MM.1S (cell line): ENCODE data around the gene CALU.

Experiments
- DNase-seq: peaks from one replicate; pipeline ENCODE4 v3.0.0-alpha.2; 2015
- H2AFZ ChIP-seq: fragments of 300-600 bp; sonication (generic); 2 replicates; pipeline ENCODE4 v1.6.0; 2016; ENCODE audit warnings: antibody characterized with exemption, low read length
- H3F3A ChIP-seq: fragments of 300-600 bp; sonication (generic); 2 replicates; pipeline ENCODE4 v1.6.1; 2016; ENCODE audit warnings: mild to moderate bottlenecking, antibody characterized with exemption, low read length, moderate library complexity, mixed read lengths; ENCODE audit not compliant: insufficient read depth
- H3K27ac ChIP-seq: fragments of 300-600 bp; sonication (generic); 2 replicates; pipeline ENCODE4 v1.5.1; 2016; ENCODE audit warnings: mild to moderate bottlenecking, low read length
- H3K27me3 ChIP-seq: fragments of 300-600 bp; sonication (generic); replicated peaks from 2 replicates; pipeline ENCODE4 v1.6.0; 2016; ENCODE audit warnings: low read length; ENCODE audit not compliant: insufficient read depth
- H3K36me3 ChIP-seq: fragments of 300-600 bp; sonication (generic); replicated peaks from 2 replicates; pipeline ENCODE4 v1.6.1; 2016; ENCODE audit warnings: mild to moderate bottlenecking, low read length, mixed read lengths; ENCODE audit not compliant: insufficient read depth
- H3K4me1 ChIP-seq: fragments of 300-600 bp; sonication (generic); 2 replicates; pipeline ENCODE4 v1.6.1; 2016; ENCODE audit warnings: low read length, mixed read lengths
- H3K4me2 ChIP-seq: fragments of 300-600 bp; sonication (generic); 2 replicates; pipeline ENCODE4 v1.6.0; 2016; ENCODE audit warnings: low read depth, low read length
- H3K4me3 ChIP-seq: fragments of 300-600 bp; sonication (generic); 2 replicates; pipeline ENCODE4 v1.5.1; 2016; ENCODE audit warnings: low read length, mixed read lengths
- H3K79me2 ChIP-seq: fragments of 300-600 bp; sonication (generic); 2 replicates; pipeline ENCODE4 v1.6.1; 2016; ENCODE audit warnings: mixed run types, low read length, mixed read lengths
- H3K9ac ChIP-seq: fragments of 300-600 bp; sonication (generic); 2 replicates; pipeline ENCODE4 v1.6.1; 2016; ENCODE audit warnings: low read length, mixed read lengths
- H3K9me2 ChIP-seq: fragments of 300-600 bp; sonication (generic); replicated peaks from 2 replicates; pipeline ENCODE4 v1.6.1; 2016; ENCODE audit warnings: mild to moderate bottlenecking, low read length, mixed read lengths; ENCODE audit not compliant: insufficient read depth
- H3K9me3 ChIP-seq: fragments of 300-600 bp; sonication (generic); replicated peaks from 2 replicates; pipeline ENCODE4 v1.6.1; 2016; ENCODE audit warnings: mild to moderate bottlenecking, low read length, mixed read lengths; ENCODE audit not compliant: insufficient read depth
- H4K20me1 ChIP-seq: fragments of 300-600 bp; sonication (generic); 2 replicates; pipeline ENCODE4 v1.6.1; 2016; ENCODE audit warnings: mild to moderate bottlenecking, low read length, moderate library complexity, mixed read lengths; ENCODE audit not compliant: insufficient read depth
- CTCF ChIP-seq: fragments of 300-600 bp; sonication (generic); IDR thresholded peaks from 2 replicates; pipeline ENCODE4 v1.5.1; 2016; ENCODE audit warnings: antibody characterized with exemption, low read length, mixed read lengths
- EZH2 ChIP-seq: fragments of 300-600 bp; sonication (generic); optimal IDR thresholded peaks from 2 replicates; pipeline ENCODE3; 2017; ENCODE audit warnings: low read depth, mild to moderate bottlenecking, antibody characterized with exemption, low read length, mixed read lengths
- EZH2phosphoT487 ChIP-seq: fragments of 300-600 bp; sonication (generic); IDR thresholded peaks from 2 replicates; pipeline ENCODE4 v1.6.1; 2018; ENCODE audit warnings: antibody characterized with exemption, low read length

Gene CALU

GRCh38 chr7:128739990-128740682, 977 bp downstream of the CALU start:
- Histone ChIP-seq H3K9me2 (no peaks in the 10 kb centered on the region), H3K4me3 (peak overlapping the region; percentile 94), H3K9me3 (no peaks in the 10 kb centered on the region), H3K27me3 (no peaks in the 10 kb centered on the region), H3K9ac (peak overlapping the region; percentile 91), H3K36me3 (no peaks in the 10 kb centered on the region), H3K4me2 (peak overlapping the region; percentile 68), H3K79me2 (peaks cover 60% of the 10 kb centered on the region), H2AFZ (peak overlapping the region; percentile 78), H3K4me1 (peaks cover 16% of the 10 kb centered on the region), H3F3A (peaks cover 4% of the 10 kb centered on the region; the same call in 1 of the 2 replicates), H3K27ac (peak overlapping the region; percentile 55; the same call in 1 of the 2 replicates), H4K20me1 (peaks cover 36% of the 10 kb centered on the region)
- TF ChIP-seq EZH2 (no peak), EZH2phosphoT487 (no peak), CTCF (no peak)
- DNase-seq, result no peak

- DNase-seq, result no peak
- H3K9me2 ChIP-seq, result no peaks in the 10 kb centered on the region
- H3K9me3 ChIP-seq, result no peaks in the 10 kb centered on the region
- no peak overlapping the region for H3K27ac ChIP-seq
- no peak for TF ChIP-seq CTCF
- TF ChIP-seq EZH2, result no peak
- no peak for TF ChIP-seq EZH2phosphoT487
- H3K4me2 ChIP-seq, result peak overlapping the region; percentile 68
- peaks cover 4% of the 10 kb centered on the region; the same call in 1 of the 2 replicates for H3F3A ChIP-seq
- H3K79me2 ChIP-seq, result peaks cover 69% of the 10 kb centered on the region
- H2AFZ ChIP-seq, result no peak overlapping the region
- H3K4me1 ChIP-seq, result peaks cover 16% of the 10 kb centered on the region
- H4K20me1 ChIP-seq, result peaks cover 45% of the 10 kb centered on the region
- H3K36me3 ChIP-seq, result no peaks in the 10 kb centered on the region
- H3K4me3 ChIP-seq, result 0 out of 2 replicates have a peak overlapping the region, but pooled peaks have one; percentile 94
- H3K27me3 ChIP-seq, result no peaks in the 10 kb centered on the region
- H3K9ac ChIP-seq, result no peak overlapping the region
These were observed 1.8 kb downstream of the CALU start for GRCh38 chr7:128740996-128741395.

GRCh38 chr7:128741491-128741890, 2.3 kb downstream of the CALU start:
- no peaks in the 10 kb centered on the region for H3K36me3 ChIP-seq
- H3K9me3 ChIP-seq, result no peaks in the 10 kb centered on the region
- H3F3A ChIP-seq, result peaks cover 4% of the 10 kb centered on the region; the same call in 1 of the 2 replicates
- H3K4me2 ChIP-seq, result no peak overlapping the region
- no peak overlapping the region for H2AFZ ChIP-seq
- no peak for DNase-seq
- peaks cover 45% of the 10 kb centered on the region for H4K20me1 ChIP-seq
- no peak overlapping the region for H3K9ac ChIP-seq
- TF ChIP-seq CTCF, result no peak
- no peak for TF ChIP-seq EZH2
- no peak for TF ChIP-seq EZH2phosphoT487
- no peaks in the 10 kb centered on the region for H3K9me2 ChIP-seq
- H3K27me3 ChIP-seq, result no peaks in the 10 kb centered on the region
- no peak overlapping the region for H3K27ac ChIP-seq
- H3K79me2 ChIP-seq, result peaks cover 74% of the 10 kb centered on the region
- H3K4me3 ChIP-seq, result no peak overlapping the region
- peaks cover 16% of the 10 kb centered on the region for H3K4me1 ChIP-seq
